Transverse colon (tissue), 4 donors: ENCODE results near the gene NMB. TPM values are rescaled to one million over a fixed set of nuclear protein-coding genes. Genes with fewer than 3 reads are reported as not detected.

ENCODE experiments used
- DNase-seq: peaks from one replicate; pipeline ENCODE4 v3.0.0-alpha.2; 2019
- H3K27ac ChIP-seq, 4 donors: fragments of 200-600 bp; sonication (generic); 2 replicates each; pipeline ENCODE4 v1.5.1; 2016 to 2018; ENCODE audit warnings: inconsistent platforms in 4 of 4
- H3K27me3 ChIP-seq: fragments of 200-600 bp; sonication (generic); 2 replicates; pipeline ENCODE4 v1.5.1; 2017; ENCODE audit warnings: inconsistent platforms
- H3K36me3 ChIP-seq, 4 donors: fragments of 200-600 bp; sonication (generic); 2 replicates each; pipeline ENCODE4 v1.5.1; 2017 to 2019; ENCODE audit warnings: inconsistent platforms in 4 of 4
- H3K4me1 ChIP-seq, 4 donors: fragments of 200-600 bp; sonication (generic); 2 replicates each; pipeline ENCODE4 v1.5.1; 2017 to 2020; ENCODE audit warnings: inconsistent platforms in 4 of 4
- H3K4me3 ChIP-seq, 4 donors: fragments of 200-600 bp; sonication (generic); 1 replicate in 1 of 4; 2 replicates in 3 of 4; pipeline versions ENCODE4 v1.5.1 to v1.6.1; 2017 to 2019; ENCODE audit warnings: inconsistent platforms in 4 of 4
- H3K9me3 ChIP-seq, 2 donors: fragments of 200-600 bp; sonication (generic); 2 replicates each; pipeline ENCODE4 v1.5.1; 2017 to 2019; ENCODE audit warnings: inconsistent platforms in 2 of 2
- CTCF ChIP-seq, 5 experiments: fragments of 200-600 bp in 3 of 5; fragments of 450-650 bp in 2 of 5; sonication (generic) in 3 of 5; IDR thresholded peaks; 1 replicate in 2 of 5; 2 replicates in 3 of 5; pipeline ENCODE4 v1.5.1; 2016 to 2017; ENCODE audit warnings: antibody characterized with exemption in 5 of 5, inconsistent platforms in 3 of 5, mild to moderate bottlenecking in 2 of 5, moderate library complexity in 1 of 5
- EP300 ChIP-seq: sonication (generic); formaldehyde crosslinking; IDR thresholded peaks from one replicate; pipeline ENCODE4 v1.6.1; 2017; ENCODE audit warnings: antibody characterized with exemption, low read depth
- POLR2A ChIP-seq: fragments of 450-650 bp; IDR thresholded peaks from one replicate; pipeline ENCODE4 v1.6.1; 2016; ENCODE audit warnings: antibody characterized with exemption, mild to moderate bottlenecking, moderate library complexity
- POLR2AphosphoS5 ChIP-seq, 3 donors: sonication (generic); formaldehyde crosslinking; IDR thresholded peaks; one replicate each; pipeline ENCODE4 v1.6.1; 2016; ENCODE audit warnings: antibody characterized with exemption in 3 of 3
- WGBS, 2 donors: methylation state at CpG; one replicate each; pipeline ENCODE4 v1.1.5; 2018; ENCODE audit warnings: low coverage in 1 of 2; 5-methylcytosine and 5-hydroxymethylcytosine counted together
- in situ Hi-C, 4 donors: fragments of 200-750 bp; cut with MboI; loops; one replicate each; pipeline versions ENCODE4 v1.15.0 to v1.15.1; 2017; ENCODE audit warnings: low sequenced_read_pairs in 3 of 4, low pct_ligation_motif_present in 1 of 4, low pct_unique_long_range_greater_than_20kb in 1 of 4
- intact Hi-C: fragments of 100-400 bp; cut with DNase I; formaldehyde crosslinking; loops from one replicate; pipeline ENCODE4 v1.15.1; 2023; ENCODE audit warnings: low total_unique reads
- total RNA-seq, 4 donors: library from RNA; depleted of rRNA; stranded (reverse); fragments of >200 nt; gene quantifications; one replicate each; pipeline ENCODE4 v1.1.0, GENCODE V29; 2016

Gene NMB
- total RNA-seq, 4 donors from 2014 or later = 2.3 to 2.4 TPM; not detected in 2

- WGBS, 2 donors = 63 to 73% methylated on average over 3 of the region's 3 CpGs
- TF ChIP-seq POLR2A (no peak), POLR2AphosphoS5 (IDR thresholded peaks at IDR 0.05) (no peak), CTCF (IDR thresholded peaks at IDR 0.05) (no peak), EP300 (no peak)
- DNase-seq = no peak
- H3K27me3 ChIP-seq = no peaks in the 10 kb centered on the region
- intact Hi-C loops = no loop called here
- no peaks in the 10 kb centered on the region for H3K9me3 ChIP-seq
- peaks cover 0 to 65% (median 26%) of the 10 kb centered on the region in 4 donors for H3K36me3 ChIP-seq
- in situ Hi-C loops = no loop called here
- no peak overlapping the region for H3K27ac ChIP-seq
- H3K4me1 ChIP-seq = peaks cover 5 to 16% (median 9%) of the 10 kb centered on the region in 4 donors
- no peak overlapping the region for H3K4me3 ChIP-seq
These were observed 9.5 kb downstream of the NMB start for GRCh38 chr15:84648539-84648938.

GRCh38 chr15:84647726-84648125, 10.3 kb downstream of the NMB start:
- TF ChIP-seq POLR2A = no peak
- TF ChIP-seq EP300 = no peak
- no peak for TF ChIP-seq POLR2AphosphoS5 (IDR thresholded peaks at IDR 0.05)
- TF ChIP-seq CTCF (IDR thresholded peaks at IDR 0.05) = no peak
- Histone ChIP-seq H3K27ac (no peak overlapping the region), H3K4me3 (no peak overlapping the region), H3K36me3 (peaks cover 0 to 68% (median 28%) of the 10 kb centered on the region in 4 donors), H3K4me1 (peaks cover 0 to 8% (median under 1%) of the 10 kb centered on the region in 4 donors), H3K9me3 (no peaks in the 10 kb centered on the region), H3K27me3 (no peaks in the 10 kb centered on the region)
- no peak for DNase-seq
- in situ Hi-C loops = no loop called here
- intact Hi-C loops = no loop called here

- Histone ChIP-seq H3K27me3 (no peaks in the 10 kb centered on the region), H3K4me1 (no peaks in the 10 kb centered on the region), H3K27ac (no peak overlapping the region), H3K9me3 (no peaks in the 10 kb centered on the region), H3K4me3 (no peak overlapping the region), H3K36me3 (peaks cover 0 to 69% (median 34%) of the 10 kb centered on the region in 4 donors)
- TF ChIP-seq EP300 = no peak
- TF ChIP-seq POLR2AphosphoS5 (IDR thresholded peaks at IDR 0.05) = no peak
- TF ChIP-seq CTCF (IDR thresholded peaks at IDR 0.05) = no peak
- no peak for TF ChIP-seq POLR2A
- in situ Hi-C loops = no loop called here
- 83 to 92% methylated on average over 3 to 10 of the region's 10 CpGs for WGBS, 2 donors
- intact Hi-C loops = no loop called here
- no peak for DNase-seq
These were observed 12.0 kb downstream of the NMB start for GRCh38 chr15:84645997-84646396.

- Histone ChIP-seq H3K27me3 (no peaks in the 10 kb centered on the region), H3K4me3 (no peak overlapping the region), H3K36me3 (peaks cover 0 to 70% (median 36%) of the 10 kb centered on the region in 4 donors), H3K27ac (no peak overlapping the region), H3K4me1 (no peaks in the 10 kb centered on the region), H3K9me3 (no peaks in the 10 kb centered on the region)
- WGBS, 2 donors = 99% methylated on average over 10 of the region's 10 CpGs; no CpG with 5 or more reads in 1 of the 2 donors
- intact Hi-C loops = no loop called here
- DNase-seq = no peak
- no peak for TF ChIP-seq POLR2A
- no peak for TF ChIP-seq POLR2AphosphoS5 (IDR thresholded peaks at IDR 0.05)
- TF ChIP-seq EP300 = no peak
- TF ChIP-seq CTCF (IDR thresholded peaks at IDR 0.05) = no peak
- in situ Hi-C loops = no loop called here
These were observed 12.5 kb downstream of the NMB start for GRCh38 chr15:84645496-84645895.
